Fibroblast of skin of left quadriceps (primary cell): Measurements from ENCODE around the gene CYP11A1.
"Not testable (repeated sequence)": the region's sequence is repeated elsewhere in the genome, so short reads cannot be mapped to it uniquely, and the experiment has no call there.

Source experiments
- DNase-seq, 2 experiments: peaks; one replicate each; pipeline ENCODE4 v3.0.0-alpha.2; 2013; ENCODE audit warnings: low read depth in 2 of 2

CYP11A1 gene

GRCh38 chr15:74400915-74401757 is 33.7 kb upstream of the CYP11A1 start:
- no peak for DNase-seq

GRCh38 chr15:74400313-74400860 is 32.9 kb upstream of the CYP11A1 start:
- no peak for DNase-seq

GRCh38 chr15:74399511-74400312 is 32.3 kb upstream of the CYP11A1 start:
- DNase-seq: peak in 1 of 2 experiments; percentile 66

GRCh38 chr15:74399100-74399499 is 31.7 kb upstream of the CYP11A1 start:
- no peak for DNase-seq

- no peak for DNase-seq
These were observed 30.7 kb upstream of the CYP11A1 start for GRCh38 chr15:74398183-74398582.

GRCh38 chr15:74397239-74398068 is 30.0 kb upstream of the CYP11A1 start:
- no peak for DNase-seq

- DNase-seq: no peak
These were observed 29.2 kb upstream of the CYP11A1 start for GRCh38 chr15:74396445-74397238.

GRCh38 chr15:74396146-74396438 is 28.6 kb upstream of the CYP11A1 start:
- DNase-seq: no peak

- no peak for DNase-seq
These were observed 28.1 kb upstream of the CYP11A1 start for GRCh38 chr15:74395319-74396145.

GRCh38 chr15:74394090-74394846 is 26.8 kb upstream of the CYP11A1 start:
- no peak for DNase-seq

- no peak for DNase-seq
These were observed 26.0 kb upstream of the CYP11A1 start for GRCh38 chr15:74393423-74393822.

- no peak for DNase-seq
These were observed 25.5 kb upstream of the CYP11A1 start for GRCh38 chr15:74392902-74393301.

GRCh38 chr15:74392451-74392830 is 25.0 kb upstream of the CYP11A1 start:
- DNase-seq: no peak

GRCh38 chr15:74391582-74392450 is 24.4 kb upstream of the CYP11A1 start:
- DNase-seq: no peak

GRCh38 chr15:74390647-74391288 is 23.3 kb upstream of the CYP11A1 start:
- no peak for DNase-seq

- not testable (repeated sequence) for DNase-seq
These were observed 22.7 kb upstream of the CYP11A1 start for GRCh38 chr15:74390049-74390646.

GRCh38 chr15:74389241-74390048 is 22.0 kb upstream of the CYP11A1 start:
- DNase-seq: no peak
